ENCODE data around the gene FAM8A1.

FAM8A1 gene

DNA sequence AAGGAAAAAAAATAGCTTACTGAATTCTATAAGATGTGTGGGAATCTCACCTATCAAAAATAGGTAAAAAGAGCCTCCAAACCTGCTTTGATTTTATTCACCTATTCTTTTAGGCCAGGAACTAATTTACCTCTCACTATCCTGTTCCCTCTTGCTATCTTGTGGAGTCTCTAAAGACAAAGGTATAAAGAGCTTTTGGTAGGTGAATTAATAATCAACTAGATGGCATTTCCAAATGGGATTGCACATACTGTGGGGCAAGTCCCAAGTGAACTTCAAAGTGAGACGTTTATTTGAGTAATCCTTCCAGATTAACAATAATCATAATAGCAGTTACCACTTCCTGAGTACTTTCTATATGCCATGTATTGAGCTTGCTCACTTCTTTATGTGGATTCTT is 2.8 kb downstream of the FAM8A1 start:
- DNase-seq = no peak

DNA sequence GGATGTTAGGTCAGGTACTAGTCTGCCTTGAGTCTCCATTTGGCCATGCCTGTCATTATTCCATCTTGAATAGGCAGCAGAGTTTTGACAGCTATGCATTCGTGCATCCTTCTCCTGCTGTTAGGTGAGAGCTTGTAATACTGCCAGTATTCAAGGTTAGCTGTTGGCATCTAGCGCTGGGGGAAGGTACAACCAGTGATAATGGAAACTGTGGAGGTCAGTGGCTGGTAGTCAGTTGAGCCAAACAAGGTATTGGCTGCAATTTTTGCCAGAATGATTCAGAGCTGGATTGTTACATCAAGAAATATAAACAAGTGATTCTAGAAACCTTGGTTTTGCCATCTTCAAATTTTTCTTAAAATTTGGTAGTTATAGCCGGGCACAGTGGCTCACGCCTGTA is 6.5 kb downstream of the FAM8A1 start:
- no peak for DNase-seq

DNA sequence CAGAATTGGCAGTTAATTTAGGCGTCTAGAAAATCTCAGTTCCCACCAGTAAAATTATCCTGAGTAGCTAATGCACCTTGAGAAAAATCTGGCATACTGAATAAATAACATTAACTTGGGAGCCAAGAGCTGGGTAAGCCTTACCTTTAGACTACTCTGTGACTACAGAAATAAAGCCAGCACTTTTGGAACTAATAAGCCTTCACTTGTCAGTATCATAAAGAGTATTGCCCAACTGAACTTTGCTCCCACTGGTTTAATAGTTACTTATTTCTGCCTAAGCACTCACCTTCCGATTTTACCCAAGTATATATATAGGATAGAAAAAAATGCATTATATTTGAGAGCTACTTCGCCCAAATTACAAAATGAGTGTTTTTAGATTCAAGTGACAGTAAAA is 10.7 kb downstream of the FAM8A1 start:
- DNase-seq = no peak

DNA sequence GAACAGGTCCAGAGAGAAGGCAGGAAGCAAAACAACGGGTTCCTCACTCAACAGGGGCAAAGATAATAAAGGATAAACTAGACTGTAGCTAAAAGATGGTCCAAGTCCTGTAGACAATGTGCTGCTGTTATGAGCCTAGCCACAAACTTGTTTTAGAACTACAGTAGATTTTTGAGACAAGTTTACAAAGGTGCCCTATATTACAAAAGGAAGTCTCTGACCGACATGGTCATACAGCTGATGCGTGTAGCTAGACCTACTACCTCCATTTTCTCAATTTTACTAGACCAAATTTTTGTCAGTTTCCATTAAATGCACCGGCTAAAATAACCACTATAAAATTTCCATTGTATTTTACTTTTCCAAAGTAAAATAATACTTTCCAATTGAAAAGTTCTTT is 11.9 kb downstream of the FAM8A1 start:
- no peak for DNase-seq

DNA sequence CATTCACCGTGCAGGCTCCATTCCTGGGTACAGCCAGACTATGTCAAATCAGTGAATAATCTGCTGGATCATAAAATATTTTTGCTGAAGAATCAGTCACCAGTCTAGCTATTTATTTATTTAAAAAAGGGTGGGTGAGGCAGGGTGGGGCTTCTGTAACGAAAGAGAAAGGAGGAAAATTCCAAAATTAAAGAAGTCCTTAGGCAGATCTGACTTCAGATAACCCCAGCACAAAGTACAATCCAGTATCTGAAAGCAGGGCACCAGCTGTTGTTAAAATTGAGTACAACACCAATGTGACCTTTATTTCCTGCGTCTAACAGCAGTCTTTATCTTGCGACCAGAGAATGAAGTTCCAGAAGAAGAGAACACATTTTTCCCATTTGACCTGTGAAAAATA is 15.7 kb downstream of the FAM8A1 start:
- no peak for DNase-seq

DNA sequence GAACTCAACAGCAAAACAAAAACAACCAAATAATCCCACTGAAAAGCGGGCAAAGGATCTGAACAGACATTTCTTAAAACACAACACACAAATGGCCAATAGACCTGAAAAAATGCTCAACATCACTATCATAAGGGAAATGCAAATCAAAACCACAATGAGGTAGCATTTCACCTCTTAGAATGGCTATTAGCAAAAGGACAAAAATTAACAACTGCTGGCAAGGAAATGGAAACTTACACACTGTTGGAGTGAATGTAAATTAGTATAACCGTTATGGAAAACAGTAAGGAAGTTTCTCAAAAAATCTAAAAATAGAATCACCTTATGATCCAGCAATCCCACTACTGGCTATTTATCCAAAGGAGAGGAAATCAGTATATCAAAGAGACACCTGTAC is 20.9 kb downstream of the FAM8A1 start:
- no peak for DNase-seq

DNA sequence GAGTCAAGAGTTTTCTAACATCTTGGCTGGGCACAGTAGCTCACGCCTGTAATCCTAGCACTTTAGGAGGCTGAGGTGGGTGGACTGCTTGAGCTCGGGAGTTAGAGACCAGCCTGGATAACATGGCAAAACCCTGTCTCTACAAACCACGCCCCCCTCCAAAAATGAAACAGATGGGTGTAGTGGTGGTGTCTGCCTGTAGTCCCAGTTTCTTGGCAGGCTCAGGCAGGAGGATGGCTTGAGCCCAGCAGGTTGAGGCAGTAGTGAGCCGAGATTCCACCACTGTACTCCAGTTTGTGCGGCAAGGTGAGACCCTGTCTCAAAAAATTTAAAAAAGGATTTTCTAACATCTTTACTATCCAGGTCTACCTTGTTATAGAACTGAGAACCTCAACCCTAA is 22.0 kb downstream of the FAM8A1 start:
- DNase-seq = no peak

DNA sequence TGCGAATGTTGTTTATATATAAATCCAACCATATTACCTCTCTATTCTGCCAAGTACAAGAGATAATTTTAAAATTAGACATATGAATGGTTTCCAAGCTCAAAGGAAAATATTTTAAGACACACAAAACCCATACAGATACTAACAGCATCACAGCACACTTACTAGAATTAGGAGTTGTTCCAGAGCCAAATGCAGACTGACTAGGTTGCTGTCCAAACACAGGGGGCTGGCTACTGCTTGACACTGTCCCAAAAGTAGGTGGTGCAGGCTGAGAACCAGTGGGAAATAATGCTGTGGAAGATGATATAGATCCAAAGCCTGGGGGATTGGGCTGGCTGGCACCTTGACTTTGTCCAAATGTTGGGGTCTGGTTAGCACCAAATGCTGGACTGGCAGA is 24.3 kb downstream of the FAM8A1 start:
- DNase-seq = no peak

DNA sequence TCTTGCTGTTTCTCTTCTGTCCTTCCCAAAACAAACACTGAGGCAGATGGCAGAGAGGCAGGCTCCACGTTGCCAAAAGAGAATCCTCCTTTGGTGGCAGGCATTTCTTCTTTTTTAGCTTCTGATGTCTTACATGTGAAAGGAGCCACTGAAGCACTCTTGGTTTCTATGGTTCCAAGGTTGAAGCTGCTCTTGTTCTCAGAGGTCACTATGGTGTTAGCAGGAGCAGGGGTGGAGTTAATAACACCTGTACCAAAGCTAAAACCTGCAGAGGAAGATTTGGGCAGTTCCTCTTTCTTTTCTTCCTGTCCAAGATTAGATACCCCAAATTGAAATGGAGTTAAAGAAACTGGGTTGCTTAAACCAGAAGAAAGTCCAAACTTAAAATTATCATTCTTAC is 28.8 kb downstream of the FAM8A1 start:
- DNase-seq = no peak

DNA sequence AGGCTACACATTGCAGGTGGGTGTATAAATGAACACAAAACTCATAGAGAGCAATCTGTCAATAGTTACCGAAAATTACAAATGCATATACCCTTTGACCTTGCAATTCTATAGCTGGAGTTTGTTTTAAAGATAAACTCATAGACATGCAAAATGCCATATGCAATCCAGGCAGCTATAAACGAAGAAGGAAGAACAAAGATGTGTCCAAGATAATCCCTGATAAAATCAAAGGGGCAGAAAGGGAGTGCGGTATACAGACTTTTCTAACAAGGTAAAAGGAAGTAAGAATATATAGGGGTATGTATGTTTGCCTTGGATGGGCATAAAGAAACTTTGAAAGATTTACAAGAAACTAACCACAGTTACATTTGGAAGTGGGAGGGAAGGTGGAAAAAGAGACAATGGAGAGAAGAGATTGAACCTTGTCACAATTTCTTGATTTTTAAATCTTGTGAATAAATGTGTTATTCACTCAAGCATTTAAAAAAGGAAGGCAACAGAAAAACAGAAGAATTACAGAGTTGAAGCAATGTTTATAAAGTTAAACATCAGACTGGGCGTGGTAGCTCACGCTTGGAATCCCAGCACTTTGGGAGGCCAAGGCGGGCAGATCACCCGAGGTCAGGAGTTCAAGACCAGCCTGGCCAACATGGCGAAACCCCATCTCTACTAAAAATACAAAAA is 29.9 kb downstream of the FAM8A1 start:
- DNase-seq = no peak

DNA sequence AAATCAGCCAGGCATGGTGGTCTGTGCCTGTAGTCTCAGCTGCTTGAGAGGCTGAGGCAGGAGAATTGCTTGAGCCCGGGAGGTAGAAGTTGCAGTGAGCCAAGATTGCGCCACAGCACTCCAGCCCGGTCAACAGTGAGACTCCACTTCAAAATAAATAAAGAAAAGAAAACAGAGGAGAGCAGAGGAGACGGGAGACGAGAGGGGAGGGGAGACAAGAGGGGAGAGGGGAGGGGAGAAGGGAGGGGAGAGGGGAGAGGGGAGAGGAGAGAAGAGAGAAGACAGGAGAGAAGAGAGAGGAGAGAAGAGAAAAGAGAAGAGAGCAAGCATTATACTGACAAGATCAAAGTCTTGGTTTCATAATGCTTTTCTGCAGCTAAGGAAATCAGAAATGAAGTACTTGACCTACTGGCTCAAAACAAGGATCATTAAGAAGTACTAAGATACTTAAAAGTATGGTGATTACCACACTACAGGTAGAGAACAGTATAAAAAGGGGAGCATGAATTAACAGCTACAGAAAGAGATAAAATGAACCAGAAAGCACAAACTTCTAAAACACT is 30.5 kb downstream of the FAM8A1 start:
- no peak for DNase-seq

DNA sequence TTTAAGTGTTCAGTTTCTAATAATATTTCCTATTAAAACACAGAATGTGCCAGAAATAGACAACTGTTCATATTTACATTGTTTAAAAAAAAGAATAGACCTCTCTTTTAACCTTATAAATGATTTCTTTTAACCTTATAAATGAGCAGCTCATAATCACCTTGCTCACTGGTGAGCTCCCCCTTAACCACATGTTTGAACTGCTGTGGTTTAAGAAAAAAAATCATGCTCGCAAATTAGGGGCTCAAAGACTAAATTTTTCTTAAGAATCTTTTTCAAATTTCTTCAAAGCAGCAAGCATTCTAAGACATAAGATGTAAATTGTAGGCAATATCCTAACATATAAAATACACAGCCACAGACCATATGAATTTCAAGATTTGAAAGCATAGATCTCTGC is 32.8 kb downstream of the FAM8A1 start:
- DNase-seq = no peak

DNA sequence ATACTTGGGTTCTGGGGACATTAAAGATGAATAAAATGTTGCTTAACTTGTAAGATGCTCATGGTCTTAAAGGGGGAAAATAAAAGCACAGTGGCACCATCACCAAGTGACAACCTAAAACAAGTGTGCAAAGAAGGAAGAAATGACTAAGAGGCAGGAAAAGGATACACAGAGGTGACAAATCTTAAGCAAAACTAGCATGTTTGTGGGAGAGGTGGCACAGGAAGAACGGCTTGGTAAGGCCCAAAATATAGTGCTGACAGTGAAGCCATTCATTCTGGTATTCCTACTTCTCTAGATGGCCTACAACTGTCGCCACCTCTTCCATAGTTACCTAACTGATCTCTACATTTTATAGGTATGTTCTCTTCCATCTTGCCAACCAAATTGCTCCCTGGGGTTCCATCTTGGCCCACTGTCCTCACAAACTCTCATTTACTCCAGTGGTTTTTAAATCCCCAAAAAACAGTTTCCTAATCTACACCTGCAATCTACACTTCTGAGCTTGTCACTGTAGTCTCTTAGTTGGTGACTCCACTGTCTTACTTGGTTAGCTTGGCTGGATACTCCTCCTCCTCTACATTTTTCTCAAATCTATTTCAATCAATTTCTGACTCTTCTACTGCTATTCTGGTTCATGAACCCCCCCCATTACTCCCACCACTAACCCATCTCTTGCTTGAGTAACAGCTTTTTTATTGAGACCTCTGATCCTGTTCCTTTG is 33.5 kb downstream of the FAM8A1 start:
- no peak for DNase-seq

DNA sequence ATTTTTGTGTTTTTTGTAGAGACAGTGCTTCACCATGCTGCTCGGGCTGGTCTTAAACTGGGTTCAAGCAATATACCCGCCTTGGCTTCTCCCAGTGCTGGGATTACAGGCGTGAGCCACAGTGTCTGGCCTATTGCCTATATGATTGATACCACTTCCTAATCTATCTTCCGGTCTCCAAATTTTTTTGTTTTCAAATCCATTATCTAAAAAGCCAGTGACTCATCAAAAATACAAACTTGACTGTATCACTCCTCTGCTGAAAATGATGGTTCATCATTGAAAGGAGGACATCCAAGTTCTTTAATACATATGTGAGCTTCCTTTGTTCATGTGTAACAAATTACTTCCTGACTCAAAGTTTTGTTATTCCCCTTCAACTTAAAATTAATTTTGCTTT is 35.5 kb downstream of the FAM8A1 start:
- no peak for DNase-seq

DNA sequence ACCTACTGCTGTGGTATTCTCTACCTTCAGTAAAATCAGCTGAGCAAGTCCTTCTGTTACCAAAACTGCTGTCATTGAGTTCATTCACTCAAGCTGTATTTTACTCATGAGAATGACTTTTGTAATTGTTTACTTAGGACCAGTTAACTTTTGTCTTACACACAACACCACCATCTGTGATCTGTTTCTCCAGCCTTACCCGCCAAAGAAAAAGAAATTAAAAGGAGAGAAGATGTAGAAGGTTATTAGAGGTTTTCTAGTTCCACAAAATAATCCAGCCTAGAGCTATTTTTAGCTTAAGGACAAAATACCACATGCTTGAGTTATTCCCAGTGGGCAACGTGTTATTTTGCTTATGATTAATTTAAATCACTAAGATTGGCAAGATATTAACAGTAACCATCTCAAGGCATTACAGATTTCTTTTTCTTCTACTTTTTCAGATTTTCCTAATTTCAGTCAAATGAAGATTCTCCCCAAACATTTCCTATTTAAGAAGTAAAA is 38.2 kb downstream of the FAM8A1 start:
- no peak for DNase-seq

DNA sequence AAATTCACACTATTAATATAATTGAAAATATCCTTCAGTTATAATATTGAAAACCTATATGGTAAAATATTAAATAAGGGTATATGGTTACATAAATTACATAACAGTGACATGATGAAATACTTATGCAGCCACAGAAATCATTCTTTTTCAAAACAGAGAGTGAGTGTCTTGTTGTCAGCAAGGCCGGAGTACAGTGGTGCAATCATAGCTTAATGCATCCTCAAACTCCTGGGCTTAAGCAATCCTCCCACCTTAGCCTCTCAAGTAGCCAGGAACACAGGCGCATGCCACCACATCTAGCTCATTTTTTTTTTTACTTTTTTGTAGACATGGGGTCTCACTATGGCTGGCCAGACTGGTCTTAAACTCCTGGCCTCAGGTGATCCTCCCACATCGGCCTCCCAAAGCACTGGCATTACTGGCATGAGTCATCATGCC is 40.4 kb downstream of the FAM8A1 start:
- DNase-seq = no peak

DNA sequence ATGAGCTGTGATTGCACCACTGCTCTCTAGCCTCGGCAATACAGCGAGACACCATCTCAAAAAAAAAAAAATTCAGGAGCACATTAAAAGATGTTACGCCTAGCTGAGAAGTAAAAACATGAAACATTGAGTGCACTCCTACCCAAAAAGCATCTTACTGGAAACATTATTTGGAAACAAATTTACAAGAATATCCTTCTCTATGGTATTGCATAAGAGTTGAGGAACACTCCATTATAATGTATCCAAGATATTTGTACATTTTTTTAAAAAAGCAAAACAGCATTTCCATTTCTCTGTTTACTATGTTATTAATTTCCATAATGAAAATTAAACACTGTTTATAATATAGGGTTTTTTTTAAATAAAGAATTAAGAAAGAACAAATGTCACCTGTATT is 48.6 kb downstream of the FAM8A1 start:
- no peak for DNase-seq

DNA sequence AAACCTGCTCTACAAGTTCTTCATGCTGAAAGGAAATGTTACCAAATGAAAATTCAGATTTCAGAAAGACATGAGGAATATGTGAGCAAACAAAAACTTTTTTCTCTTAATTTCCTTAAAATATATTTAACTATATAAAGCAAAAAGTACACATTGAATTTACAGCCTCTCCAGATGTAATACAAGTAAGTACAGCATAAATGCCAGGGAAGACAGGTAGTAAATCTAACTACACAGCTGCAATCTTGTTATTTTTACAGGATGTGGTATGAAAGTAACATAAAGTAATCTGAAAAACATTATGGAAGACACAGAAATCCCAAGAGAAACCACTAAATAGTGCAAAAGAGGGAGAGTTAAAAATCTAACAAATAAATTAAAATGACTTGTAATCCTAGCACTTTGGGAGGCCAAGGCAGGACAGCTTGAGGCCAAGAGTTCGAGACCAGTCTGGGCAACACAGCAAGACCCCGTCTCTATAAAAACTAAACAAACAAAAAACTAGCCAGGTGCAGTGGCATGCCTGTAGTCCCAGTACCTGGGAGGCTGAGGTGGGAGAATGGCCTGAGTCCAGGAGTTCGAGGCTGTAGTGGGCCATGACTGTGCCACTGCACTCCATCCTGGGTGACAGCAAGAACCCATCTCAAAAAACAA is 50.7 kb downstream of the FAM8A1 start:
- no peak for DNase-seq

DNA sequence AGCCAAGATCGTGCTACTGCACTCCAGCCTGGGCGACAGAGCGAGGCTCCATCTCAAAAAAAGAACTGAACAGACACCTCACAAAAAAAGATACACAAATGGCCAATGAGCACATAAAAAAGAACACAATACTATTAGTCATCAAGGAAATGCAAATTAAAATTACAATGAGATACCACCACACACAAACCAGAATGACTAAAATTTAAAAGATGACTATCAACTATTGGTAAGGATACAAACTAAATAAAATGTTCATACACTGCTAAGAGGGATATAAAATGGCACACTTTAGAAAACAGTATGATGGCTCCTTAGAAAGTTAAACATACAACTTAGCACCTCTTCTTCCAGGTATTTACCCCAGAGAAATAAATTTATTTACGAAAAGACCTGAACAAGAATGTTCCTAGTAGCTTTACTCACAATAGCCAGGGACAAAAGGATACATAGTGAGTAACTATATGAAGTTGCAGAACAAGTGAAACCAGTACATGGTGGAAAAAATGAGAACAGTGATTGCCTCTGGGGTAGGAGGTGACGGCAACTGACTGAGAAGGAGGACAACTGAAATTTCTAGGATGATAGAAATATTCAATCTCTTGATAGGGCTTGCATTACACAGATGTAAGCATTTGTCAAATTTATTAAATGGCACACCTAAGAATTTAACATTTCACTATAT is 53.2 kb downstream of the FAM8A1 start:
- no peak for DNase-seq

DNA sequence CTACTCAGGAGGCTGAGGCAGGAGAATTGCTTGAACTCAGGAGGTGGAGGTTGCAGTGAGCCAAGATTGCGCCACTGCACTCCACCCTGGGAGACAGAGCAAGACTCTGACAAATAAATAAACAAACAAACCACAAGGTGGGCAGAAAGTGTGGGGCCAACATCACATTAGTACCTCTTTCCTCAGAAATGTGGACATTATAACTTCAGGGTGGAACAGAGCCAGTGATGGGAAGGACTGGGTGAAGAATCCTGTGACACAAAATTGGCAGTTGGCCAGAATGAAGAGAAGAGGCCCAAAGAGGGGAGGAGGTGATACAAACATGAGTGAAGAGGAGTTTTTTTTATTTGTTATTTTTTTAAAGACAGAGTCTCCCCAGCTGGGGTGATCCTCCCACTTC is 56.0 kb downstream of the FAM8A1 start:
- DNase-seq = no peak

DNA sequence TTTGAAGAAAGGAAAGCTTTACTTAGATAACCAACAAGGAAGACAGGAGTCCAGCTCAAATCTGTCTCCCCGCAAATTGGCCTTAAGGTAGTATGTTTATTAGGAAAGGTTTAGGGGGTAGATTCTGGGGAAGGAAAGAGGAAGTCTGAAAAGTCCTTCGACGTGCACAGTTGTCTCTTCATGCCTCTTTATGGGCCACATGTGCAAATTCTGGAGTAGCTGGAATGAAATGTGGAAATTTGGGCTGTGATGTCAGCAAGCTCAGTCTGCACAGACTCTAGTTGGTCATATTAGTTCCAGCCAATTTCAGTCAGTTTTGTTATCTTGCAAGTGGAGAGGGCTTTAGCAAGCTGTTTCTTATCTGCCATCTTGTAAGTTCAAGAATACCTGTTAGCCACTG is 56.5 kb downstream of the FAM8A1 start:
- DNase-seq = no peak
